Regular cardiac myocyte (primary cell): ENCODE results near the gene HYAL2. TPM values are rescaled to one million over a fixed set of nuclear protein-coding genes. Genes with fewer than 3 reads are reported as not detected.

Source experiments
- total RNA-seq: library from RNA; depleted of rRNA; stranded (reverse); fragments of >200 nt; gene quantifications from 2 replicates; pipeline ENCODE4 v1.2.3, GENCODE V29; 2014

HYAL2 gene
- total RNA-seq, 1 donor from 2014 or later, result 60.6 TPM

Other genes with a start within 250 kb of the HYAL2 start
- gene RBM5, start 233.8 kb downstream of the HYAL2 start, total RNA-seq, result 93.3 and 94.7 TPM in 2 replicates
- gene SEMA3F, start 167.4 kb downstream of the HYAL2 start, total RNA-seq, result 1.7 and 1.9 TPM in 2 replicates
- gene GNAT1, start 131.1 kb downstream of the HYAL2 start, total RNA-seq, result not detected in 2 replicates
- gene SLC38A3, start 117.5 kb downstream of the HYAL2 start, total RNA-seq, result not detected in 2 replicates
- 164 and 291 TPM in 2 replicates for gene GNAI2, start 86.5 kb downstream of the HYAL2 start, total RNA-seq
- gene SEMA3B, start 53.6 kb downstream of the HYAL2 start, total RNA-seq, result 1.2 and 2.8 TPM in 2 replicates
- under 0.01 TPM in 1 of 2 replicates, not detected in the other for gene LSMEM2, start 43.7 kb downstream of the HYAL2 start, total RNA-seq
- 54.1 and 164 TPM in 2 replicates for gene IFRD2, start 30.3 kb downstream of the HYAL2 start, total RNA-seq
- gene HYAL3, start 23.3 kb downstream of the HYAL2 start, total RNA-seq, result 5.2 and 6.8 TPM in 2 replicates
- 2.1 and 3.9 TPM in 2 replicates for gene NAA80, start 23.3 kb downstream of the HYAL2 start, total RNA-seq
- gene HYAL1, start 19.2 kb downstream of the HYAL2 start, total RNA-seq, result 0.96 and 2.5 TPM in 2 replicates
- 16.6 and 21.3 TPM in 2 replicates for gene TUSC2, start 5.5 kb upstream of the HYAL2 start, total RNA-seq
- gene RASSF1, start 18.1 kb upstream of the HYAL2 start, total RNA-seq, result 32.8 and 49.3 TPM in 2 replicates
- gene ZMYND10, start 23.0 kb upstream of the HYAL2 start, total RNA-seq, result 0.58 and 0.85 TPM in 2 replicates
- 24.7 and 25.4 TPM in 2 replicates for gene NPRL2, start 28.0 kb upstream of the HYAL2 start, total RNA-seq
- gene CYB561D2, start 28.1 kb upstream of the HYAL2 start, total RNA-seq, result 34.1 and 46.2 TPM in 2 replicates
- 38.3 and 43.1 TPM in 2 replicates for gene TMEM115, start 36.8 kb upstream of the HYAL2 start, total RNA-seq
- not detected in 2 replicates for gene CACNA2D2, start 180.9 kb upstream of the HYAL2 start, total RNA-seq
- 8.2 and 22.0 TPM in 2 replicates for gene C3orf18, start 245.0 kb upstream of the HYAL2 start, total RNA-seq
- gene HEMK1, start 246.8 kb upstream of the HYAL2 start, total RNA-seq, result 13.5 and 15.9 TPM in 2 replicates